Cardiac muscle cell (in vitro differentiated cells and primary cell): ENCODE data around the gene PACSIN2. TPM values are rescaled to one million over a fixed set of nuclear protein-coding genes. Genes with fewer than 3 reads are reported as not detected.

Experiments used
- DNase-seq, 2 donors: peaks; one replicate each; pipeline versions ENCODE4 v3.0.0 to v3.0.0-alpha.2; 2010 to 2017; ENCODE audit warnings: low read depth in 1 of 2, low spot score in 1 of 2
- H3K27ac ChIP-seq: fragments of 200-600 bp; sonication (generic); 2 replicates; pipeline ENCODE4 v1.5.1; 2016
- H3K27me3 ChIP-seq: fragments of 200-600 bp; sonication (generic); 2 replicates; pipeline ENCODE4 v1.6.0; 2016; ENCODE audit warnings: control low read depth
- H3K36me3 ChIP-seq: fragments of 200-600 bp; sonication (generic); 2 replicates; pipeline ENCODE4 v1.5.1; 2016; ENCODE audit warnings: control low read depth
- H3K4me1 ChIP-seq: fragments of 200-600 bp; sonication (generic); 2 replicates; pipeline ENCODE4 v1.8.1; 2017; ENCODE audit warnings: low read depth, mild to moderate bottlenecking, mixed run types
- H3K4me3 ChIP-seq: fragments of 200-600 bp; sonication (generic); 2 replicates; pipeline ENCODE4 v1.5.1; 2016; ENCODE audit warnings: mild to moderate bottlenecking
- H3K9me3 ChIP-seq: fragments of 200-600 bp; sonication (generic); 2 replicates; pipeline ENCODE4 v1.5.1; 2017; ENCODE audit warnings: low read depth, mild to moderate bottlenecking, control low read depth
- CTCF ChIP-seq: IDR thresholded peaks from 2 replicates; pipeline ENCODE4 v1.5.1; 2012; ENCODE audit warnings: low read depth, mild to moderate bottlenecking, low read length
- polyA plus RNA-seq: library from polyadenylated mRNA; unstranded; fragments of >200 nt; fragmentation: Nextera tagmentation; extraction: Ambion mirVana; gene quantifications from 2 replicates; pipeline ENCODE4 v1.2.1, GENCODE V29; 2016
- total RNA-seq: library from RNA; depleted of rRNA; stranded (reverse); fragments of >200 nt; gene quantifications from 2 replicates; pipeline ENCODE4 v1.2.3, GENCODE V29; 2016

The PACSIN2 gene
- total and polyA plus RNA-seq, 2 experiments from 2014 or later: 67.7 to 70.5 TPM

- Histone ChIP-seq H3K9me3 (no peaks in the 10 kb centered on the region), H3K27ac (no peak overlapping the region), H3K4me1 (no peaks in the 10 kb centered on the region), H3K36me3 (peaks cover 40% of the 10 kb centered on the region), H3K4me3 (no peak overlapping the region), H3K27me3 (no peaks in the 10 kb centered on the region)
- DNase-seq: no peak
- TF ChIP-seq CTCF: no peak
Measured at GRCh38 chr22:42834177-42834949, 180.6 kb downstream of the PACSIN2 start.

- Histone ChIP-seq H3K27me3 (no peaks in the 10 kb centered on the region), H3K27ac (no peak overlapping the region), H3K4me3 (no peak overlapping the region), H3K36me3 (peaks cover 49% of the 10 kb centered on the region), H3K9me3 (no peaks in the 10 kb centered on the region), H3K4me1 (no peaks in the 10 kb centered on the region)
- DNase-seq: no peak
- TF ChIP-seq CTCF: no peak
Measured at GRCh38 chr22:42833104-42833503, 181.8 kb downstream of the PACSIN2 start.

- H3K27ac ChIP-seq: no peak overlapping the region
- H3K4me1 ChIP-seq: no peaks in the 10 kb centered on the region
- DNase-seq: no peak
- H3K36me3 ChIP-seq: peaks cover 53% of the 10 kb centered on the region
- TF ChIP-seq CTCF: no peak
- H3K27me3 ChIP-seq: no peaks in the 10 kb centered on the region
- no peak overlapping the region for H3K4me3 ChIP-seq
- H3K9me3 ChIP-seq: no peaks in the 10 kb centered on the region
Measured at GRCh38 chr22:42831712-42832111, 183.2 kb downstream of the PACSIN2 start.

GRCh38 chr22:42830161-42830560, 184.8 kb downstream of the PACSIN2 start:
- Histone ChIP-seq H3K27ac (no peak overlapping the region), H3K36me3 (peaks cover 63% of the 10 kb centered on the region), H3K4me1 (no peaks in the 10 kb centered on the region), H3K27me3 (no peaks in the 10 kb centered on the region), H3K9me3 (no peaks in the 10 kb centered on the region), H3K4me3 (no peak overlapping the region)
- no peak for TF ChIP-seq CTCF
- no peak for DNase-seq

- H3K36me3 ChIP-seq: peaks cover 65% of the 10 kb centered on the region
- no peak for DNase-seq
- H3K9me3 ChIP-seq: no peaks in the 10 kb centered on the region
- H3K4me3 ChIP-seq: no peak overlapping the region
- no peaks in the 10 kb centered on the region for H3K27me3 ChIP-seq
- H3K27ac ChIP-seq: no peak overlapping the region
- no peak for TF ChIP-seq CTCF
- no peaks in the 10 kb centered on the region for H3K4me1 ChIP-seq
Measured at GRCh38 chr22:42829302-42829701, 185.6 kb downstream of the PACSIN2 start.
